GM21786 (cell line): ENCODE measurements around the gene ZFPM1.

Source experiments
- ATAC-seq: cut with Tn5 transposase; IDR thresholded peaks from one replicate; pipeline ENCODE4 v1.9.1; 2021; ENCODE audit not compliant: unreplicated experiment

ZFPM1 gene

DNA sequence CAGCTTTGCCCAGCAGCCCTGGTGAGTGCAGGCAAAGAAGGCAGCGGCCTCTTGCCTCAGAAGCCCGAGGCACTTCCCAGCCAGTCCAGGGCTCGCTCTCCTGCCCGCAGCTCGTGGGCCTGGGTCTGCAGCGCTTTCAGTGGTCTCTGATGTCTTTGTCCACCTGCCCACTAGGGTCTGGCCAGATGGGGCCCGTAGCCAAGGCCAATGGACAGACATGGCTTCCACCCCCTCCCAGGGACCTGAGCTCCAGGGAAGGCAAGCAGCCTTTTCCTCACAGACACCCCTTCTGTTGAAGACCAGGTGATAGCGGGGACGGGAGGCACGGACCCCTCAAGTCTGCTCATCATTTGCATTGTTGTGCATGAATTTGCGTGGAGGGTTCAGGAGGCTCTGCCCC lies 83.4 kb downstream of the ZFPM1 start:
- ATAC-seq, result no peak

DNA sequence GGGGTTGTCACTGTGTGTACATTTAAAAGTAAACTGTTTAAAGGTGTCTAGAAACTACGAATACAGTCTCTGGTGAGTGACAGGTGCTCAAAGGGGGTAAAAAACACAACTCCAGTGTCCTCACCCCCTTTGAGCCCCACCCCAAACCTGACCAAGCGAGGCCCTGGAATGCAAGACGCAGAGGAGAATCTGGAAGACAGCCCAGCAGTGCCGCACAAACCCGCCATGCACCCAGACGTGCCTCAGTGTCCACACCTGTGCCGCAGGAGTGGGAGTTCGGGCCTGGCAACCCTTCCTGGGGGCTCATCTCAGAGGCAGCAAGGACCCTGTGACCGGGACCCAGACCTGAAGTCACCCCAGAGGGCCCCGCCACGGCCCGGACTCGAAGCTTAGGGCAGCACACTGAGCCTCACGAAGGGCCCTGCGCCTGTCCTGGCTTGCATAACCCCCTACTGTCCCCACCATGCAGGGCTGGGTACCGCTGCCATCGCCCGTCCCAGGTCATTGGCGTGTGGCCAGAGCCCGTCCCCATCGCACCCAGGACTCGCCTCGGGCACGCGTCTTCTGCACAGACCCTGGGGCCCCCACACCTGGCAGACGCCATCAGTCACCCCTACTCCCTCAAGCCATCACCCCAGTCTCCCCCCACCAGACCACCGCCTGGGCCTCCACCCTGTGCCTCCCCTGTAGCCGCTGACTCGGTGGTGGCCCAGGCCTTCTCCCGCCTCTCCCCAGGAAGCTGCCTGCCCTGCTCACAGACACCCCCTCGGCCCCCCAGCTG lies 84.1 kb downstream of the ZFPM1 start:
- no peak for ATAC-seq

DNA sequence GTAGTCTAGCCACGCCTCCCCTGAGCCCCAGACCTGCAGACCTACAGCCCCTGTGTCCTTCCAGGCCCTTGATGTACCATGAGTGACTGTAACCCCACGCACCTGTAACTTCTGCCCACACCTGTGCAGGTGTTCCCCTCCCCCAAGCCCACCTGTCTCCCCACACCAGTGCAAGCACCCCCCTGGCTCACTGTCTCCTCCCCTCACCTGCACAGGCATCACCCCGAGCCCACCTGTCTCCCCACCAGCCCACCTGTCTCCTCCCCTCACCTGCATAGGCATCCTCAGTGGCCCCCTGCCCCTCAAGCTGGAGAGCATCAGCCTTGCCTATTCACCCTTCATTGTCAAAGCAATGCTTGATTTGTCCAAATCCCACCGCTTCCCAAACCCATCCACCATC lies 84.8 kb downstream of the ZFPM1 start:
- no peak for ATAC-seq

DNA sequence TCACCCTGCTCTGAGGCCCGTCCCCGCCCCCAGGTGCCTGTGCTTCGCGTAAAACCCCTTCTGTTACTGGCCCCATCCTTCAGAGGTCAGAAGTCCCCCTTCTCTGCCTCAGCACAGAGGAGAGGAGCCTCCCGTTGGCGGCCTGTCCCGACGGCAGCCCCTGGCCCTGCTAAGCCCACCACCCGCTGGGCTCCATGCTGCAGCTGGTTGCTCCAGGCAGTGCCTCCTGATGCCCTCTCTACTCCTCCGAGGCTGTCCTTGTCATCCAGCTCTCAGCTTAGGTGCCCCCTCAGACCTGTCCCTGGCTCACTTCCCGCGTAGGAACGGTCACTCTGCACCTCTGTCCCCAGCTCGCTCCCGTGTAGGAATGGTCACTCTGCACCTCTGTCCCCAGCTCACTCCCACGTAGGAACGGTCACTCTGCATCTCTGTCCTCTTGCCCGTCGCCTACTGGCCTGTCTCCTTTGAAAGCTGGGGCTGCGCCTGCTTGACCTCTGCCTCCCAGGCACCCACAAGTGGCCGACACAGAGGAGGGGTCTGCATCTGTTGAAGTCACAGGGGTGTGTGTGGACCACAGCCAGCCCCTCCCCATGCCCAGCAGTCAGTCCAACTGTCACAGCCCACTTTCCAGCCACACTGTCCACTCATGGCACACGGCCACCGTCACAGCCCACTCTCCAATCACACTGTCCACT lies 85.4 kb downstream of the ZFPM1 start:
- no peak for ATAC-seq

DNA sequence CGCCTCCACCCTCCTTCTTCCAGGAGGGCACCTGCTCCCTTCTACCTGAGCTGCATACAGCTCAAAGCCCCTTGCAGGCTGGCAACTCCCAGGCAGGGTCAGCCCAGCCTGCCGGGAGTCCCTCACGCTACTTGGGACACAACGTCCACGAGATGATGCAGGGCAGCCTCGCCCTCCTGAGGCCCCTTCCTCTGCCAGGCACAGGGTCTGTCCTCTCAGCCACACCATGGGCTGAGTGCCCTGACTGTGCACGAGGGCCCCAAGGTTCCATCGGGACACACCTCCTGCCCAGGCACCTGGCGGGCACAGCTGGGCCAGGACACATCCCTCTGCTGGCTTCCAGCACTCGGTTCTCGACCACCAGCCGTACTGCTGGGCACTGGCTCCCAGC lies 86.2 kb downstream of the ZFPM1 start:
- ATAC-seq, result no peak

DNA sequence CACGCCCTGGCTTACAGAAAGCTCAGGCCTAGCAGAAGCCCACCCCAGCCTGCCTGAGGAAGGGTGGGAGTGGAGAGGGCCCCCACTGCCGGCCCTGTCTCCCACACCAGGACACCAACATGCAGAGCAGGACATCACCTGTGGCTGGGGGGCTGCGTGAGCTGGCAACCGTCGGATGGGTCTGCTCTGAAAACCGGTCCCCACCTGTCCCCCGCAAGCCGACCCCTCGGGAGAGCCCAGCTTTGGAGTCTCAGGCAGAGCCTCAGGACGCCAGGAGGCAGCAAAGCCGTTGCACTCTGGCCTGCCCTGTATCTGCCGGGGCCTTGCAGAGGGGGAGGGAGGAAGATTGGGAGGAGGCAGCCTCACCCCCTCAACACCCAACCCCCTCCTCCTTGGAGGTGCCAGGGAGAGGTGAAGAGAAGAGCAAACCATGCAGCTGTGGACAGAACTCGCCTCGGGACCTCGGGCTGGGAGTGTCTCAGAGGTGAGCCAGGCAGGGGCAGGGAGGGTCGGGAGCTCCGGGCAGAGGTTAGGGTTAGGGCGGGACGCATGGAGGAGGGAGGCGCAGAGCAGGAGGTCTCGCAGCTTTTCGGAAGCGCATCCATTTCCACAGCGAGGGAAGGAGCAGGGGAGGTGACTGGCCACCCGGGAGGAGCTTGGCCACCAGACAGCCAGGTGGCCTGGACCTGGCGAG lies 86.7 kb downstream of the ZFPM1 start:
- ATAC-seq, result no peak

DNA sequence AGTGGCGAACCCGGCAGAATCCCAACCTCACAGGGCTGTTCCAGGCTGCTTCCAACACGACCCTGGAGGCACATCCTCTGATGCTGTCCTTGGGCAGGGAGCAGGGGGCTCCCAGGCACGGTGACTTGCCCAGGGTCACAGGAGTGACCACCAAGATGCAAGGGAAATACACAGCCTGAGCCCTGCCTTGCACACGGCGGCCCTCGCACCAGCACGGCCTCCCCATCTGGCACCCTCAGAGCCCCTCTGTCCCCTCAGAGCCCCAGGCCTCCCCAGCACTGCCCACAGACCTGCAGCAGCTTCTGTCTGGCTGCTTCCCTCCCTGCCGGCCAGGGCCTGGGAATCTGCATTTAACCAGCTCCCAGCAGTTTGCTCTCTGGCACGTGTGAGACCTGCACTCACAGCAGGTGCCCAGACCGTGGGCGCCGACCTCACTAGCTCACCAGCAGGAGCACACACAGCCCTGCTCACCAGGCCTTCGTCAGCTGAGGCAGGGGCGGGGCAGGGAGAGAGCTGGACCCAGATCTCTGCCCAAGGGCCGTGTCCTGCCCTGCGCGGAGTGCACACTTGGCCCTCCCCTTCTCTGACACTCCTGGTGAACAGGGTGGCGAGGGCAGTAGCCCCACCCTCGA lies 87.4 kb downstream of the ZFPM1 start:
- no peak for ATAC-seq

DNA sequence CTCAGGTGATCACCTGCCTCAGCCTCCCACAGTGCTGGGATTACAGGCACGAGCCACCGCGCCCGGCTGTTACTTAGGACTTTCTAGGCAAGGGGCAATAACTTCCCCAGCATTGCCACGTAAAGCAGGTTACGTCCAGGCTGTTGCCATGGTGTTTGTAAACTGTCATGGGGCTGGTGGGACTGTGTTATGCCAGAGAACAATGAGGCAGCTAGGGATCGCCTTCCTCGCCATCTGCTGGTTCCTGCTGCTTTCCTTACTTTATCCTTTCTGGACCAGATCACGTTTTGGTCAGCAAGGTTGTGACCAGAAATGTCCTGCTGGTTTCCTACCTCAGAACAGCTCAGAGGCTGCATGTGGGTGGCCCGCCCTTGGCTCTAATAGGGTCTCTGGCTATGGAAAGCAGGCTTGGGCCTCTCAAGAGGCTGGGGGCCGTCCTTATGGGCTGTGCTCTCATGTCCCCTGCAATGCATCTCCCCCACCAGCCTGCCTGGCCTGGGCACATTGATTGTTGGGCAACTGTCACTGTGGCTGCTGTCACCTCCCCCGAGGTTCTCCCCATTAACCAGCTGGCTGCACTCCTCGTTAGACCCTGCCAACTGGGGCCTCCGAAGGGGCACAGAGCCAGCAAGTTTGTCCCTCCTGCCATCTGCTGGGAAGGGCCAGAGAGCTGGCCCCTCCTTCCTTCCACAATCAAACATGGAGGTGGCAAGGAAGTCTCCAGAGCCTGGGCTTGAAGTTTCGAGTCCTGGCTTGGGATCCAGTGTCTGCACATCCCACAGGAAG lies 88.9 kb downstream of the ZFPM1 start:
- no peak for ATAC-seq

DNA sequence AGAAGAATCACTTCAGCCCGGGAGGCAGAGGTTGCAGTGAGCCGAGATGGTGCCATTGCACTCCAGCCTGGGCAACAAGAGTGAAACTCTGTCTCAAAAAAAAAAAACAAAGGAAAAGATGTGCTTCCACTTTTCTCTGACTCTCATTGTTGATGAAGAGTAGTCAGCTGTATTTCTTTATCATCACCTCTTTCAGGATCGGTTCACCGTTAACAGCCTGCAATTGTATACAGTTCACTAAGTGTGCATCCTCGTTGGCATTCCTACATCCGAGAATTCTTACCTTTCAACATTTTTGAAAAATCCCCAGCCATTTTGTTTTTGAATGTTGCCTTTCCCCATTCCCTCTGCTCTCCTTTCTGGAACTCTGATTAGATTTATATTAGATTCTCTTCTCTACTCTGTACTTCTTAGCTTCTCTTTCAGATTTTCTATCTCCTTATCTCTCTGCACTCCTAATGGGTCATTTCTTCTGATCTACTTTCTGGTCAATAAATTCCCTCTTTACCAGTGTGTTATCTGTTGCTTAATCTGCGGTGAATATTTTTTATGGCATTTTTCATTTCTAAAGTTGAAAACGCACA lies 90.2 kb downstream of the ZFPM1 start:
- ATAC-seq, result no peak

DNA sequence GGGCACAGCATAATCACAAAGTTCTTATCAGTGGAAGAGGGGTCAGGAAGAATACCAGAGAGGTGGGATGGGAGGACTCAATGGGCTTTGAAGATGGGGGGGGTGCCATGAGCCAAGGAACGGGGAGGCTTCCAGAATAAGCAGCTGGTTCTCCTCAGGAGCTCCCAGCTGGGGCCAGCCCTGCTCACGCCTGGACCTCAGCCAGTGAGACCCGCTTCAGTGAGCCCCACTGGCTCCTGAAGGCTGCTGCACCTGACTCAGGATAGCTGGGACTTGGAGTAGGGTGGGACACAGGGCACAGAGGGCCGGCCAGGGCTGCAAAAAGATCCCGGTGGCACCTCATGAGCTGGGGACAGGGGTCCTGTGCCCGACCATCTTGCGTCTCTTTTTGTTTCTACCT lies 92.7 kb downstream of the ZFPM1 start:
- ATAC-seq, result no peak

DNA sequence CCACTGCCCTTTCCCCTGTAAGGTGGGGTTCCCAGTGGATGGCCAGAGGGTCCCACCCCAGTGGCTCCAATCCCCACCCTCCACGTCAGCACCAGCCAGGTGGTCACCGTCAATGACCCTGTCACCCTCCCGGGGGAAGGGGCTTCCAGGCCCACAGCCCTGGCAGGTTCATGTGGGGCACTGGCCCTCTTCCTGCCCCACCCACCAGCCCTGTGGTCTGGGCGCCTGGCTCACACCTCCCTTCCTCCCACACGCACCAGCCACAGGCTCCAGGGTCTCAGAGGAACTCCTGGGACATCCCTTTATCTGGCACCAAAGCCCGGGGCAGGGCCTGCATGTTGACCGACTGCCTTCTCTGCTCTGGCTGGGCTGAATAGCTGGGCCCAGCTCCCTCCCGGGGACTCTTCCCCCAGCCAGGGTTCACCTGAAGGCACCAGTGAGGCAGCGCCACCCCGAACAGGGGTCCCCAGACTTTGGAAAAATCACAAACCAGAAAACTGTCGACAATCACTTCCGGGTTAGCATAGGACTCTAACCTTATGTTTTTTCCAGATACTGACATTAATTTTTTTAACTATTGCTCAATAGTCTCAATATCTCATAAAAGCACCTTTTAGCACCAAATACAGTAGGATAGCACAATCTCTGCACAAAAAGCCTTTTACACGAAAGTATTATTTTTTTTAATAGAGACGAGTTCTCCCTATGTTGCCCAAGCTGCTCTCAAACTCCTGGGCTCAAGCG lies 95.2 kb downstream of the ZFPM1 start:
- ATAC-seq, result no peak

DNA sequence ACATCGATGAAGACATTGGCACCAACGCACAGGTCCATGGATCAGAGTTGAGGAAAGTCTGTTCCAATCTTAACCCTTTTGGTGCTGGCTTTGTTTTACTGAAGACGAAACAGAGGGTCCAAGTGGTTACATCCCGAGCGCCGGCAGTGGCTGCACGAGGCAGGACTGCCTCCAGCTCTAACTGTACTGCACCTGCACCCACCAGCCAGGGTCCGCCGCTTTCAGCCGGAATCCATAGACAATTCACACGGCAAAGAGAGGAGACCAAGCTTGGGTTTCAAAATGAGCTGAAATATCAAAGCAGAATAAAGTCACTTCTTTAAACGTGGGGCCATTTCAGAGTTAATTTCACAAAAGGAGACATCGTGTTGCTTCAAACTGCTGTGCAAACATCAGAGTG lies 95.9 kb downstream of the ZFPM1 start:
- no peak for ATAC-seq

DNA sequence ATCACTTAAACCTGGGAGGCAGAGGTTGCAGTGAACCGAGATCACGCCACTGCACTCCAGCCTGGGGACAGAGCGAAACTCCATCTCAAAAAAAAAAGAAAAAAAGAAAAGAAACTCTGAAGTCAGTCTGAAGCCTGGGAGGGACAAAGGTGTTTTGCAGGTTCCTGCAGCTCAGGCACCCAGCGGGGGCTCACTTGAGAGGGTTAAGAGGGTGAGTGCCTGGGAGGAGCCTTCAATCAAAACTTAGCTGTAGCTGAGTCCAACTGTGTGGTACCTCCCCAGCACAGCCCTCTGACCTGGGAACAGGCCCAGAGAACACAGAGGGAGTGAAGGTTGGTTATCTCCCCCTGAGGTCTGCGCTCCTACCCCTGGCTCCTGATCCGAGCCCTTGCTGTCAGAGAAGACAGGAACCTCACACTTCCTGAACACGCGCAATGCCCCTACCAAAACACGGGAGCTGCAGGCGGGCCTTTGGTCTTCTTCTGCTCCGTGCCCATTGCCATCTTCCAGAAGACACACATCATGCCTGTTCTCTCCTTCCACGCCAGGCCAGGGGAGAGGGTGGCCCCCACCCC lies 96.7 kb downstream of the ZFPM1 start:
- ATAC-seq, result no peak

DNA sequence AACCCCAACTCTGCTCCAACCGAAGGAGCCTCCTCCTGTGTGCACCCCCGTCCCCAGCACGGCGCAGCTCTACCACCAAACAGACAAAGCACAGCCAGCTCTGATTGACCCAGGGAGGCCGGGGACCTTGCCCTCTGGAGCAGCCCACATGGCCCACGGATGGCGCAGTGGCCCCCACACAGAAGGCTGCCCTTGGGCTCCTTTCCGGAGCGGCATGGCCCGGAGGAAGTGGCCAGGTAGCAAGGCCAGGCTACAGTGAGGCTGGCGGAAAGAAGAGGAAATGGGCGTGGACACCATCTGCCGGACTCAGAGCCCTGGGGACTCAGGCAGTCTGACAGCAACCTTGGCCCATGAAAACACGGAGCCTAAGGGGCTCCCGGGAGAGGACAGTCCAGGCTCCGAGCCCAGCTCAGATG lies 97.2 kb downstream of the ZFPM1 start:
- ATAC-seq, result no peak

DNA sequence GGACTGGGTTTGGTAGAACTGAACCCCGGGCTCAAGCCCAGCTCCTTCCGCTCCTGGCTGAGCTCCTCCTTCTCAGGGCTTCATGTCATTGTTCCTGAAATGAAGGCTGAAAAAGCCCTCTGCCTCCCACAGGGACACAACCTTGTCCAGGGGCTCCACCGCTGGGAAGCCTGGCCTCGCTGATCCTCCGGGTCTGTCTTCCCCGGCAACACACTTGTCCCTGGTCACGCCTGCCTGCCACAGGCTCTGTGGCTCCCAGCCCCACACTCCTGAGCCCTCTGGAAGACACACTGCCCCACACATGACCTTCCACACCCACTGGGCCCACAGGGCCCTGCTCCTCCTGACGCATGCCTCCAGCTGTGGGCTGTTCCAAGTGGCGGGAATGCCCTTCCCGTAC lies 99.1 kb downstream of the ZFPM1 start:
- ATAC-seq, result no peak

DNA sequence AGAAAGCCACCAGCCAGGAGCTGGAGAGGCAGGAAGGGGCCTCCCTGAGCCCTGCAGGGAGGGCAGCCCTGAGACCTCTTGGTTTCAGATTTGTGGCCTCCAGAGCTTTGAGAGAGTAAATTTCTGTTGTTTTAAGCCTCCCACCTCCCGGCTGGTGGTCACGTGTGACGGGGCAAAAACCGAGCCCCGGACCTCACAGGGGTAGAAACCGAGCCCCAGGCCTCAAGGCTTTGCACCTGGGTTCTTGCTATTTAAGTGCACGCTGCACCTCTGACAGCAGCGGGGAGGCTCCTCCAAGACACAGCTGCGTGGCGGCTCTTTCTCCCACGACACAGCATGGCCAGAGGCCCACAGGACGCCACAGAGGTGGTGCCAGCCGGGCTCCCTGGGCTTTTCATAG lies 99.7 kb downstream of the ZFPM1 start:
- ATAC-seq, result no peak

DNA sequence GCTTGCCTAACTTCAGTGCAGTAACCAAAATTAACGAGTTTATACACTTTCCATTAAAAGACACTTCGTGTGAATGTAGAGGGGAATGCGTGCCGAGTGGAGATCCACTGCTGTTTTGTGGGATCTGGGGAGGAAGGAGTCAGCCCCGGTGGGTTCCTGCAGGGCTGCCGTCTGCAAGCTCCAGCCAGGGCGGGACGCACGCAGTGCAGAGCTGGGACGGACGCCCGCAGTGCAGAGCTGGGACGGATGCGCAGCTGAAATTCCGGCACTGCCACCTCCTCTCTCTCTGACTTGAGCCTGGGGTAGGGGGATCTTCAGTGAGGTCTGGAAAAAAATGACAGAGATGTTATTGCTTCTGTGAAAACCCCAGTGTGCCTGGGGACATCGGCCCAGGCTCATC lies 100.7 kb downstream of the ZFPM1 start:
- ATAC-seq, result no peak

DNA sequence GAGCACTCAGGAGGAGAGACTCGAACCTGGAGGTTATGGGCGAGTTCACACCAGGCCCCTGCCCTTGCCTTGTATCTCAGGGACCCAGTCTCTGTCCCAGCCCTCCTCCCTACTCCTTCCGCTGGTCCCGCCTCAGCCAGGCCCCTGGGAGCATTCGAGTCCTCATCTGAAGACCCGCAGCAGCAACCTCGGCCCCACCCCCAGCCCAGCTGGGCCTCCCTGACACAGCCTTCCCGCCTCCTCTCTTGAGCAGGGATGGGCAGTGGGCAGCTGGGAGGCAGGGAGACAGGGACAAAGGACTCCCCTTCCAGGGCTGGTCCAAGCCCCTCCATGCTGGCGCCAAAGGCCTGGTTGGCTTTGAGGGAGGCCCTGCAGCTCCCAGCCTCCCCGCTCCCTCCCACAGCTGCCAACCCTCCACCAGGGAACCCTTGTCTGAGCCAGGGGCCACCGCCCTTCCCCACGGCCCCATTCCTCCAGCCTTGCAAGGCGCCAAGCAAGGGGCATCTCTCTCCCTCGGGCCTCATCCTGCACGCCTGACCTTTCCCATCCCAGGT lies 101.7 kb downstream of the ZFPM1 start:
- ATAC-seq, result no peak

DNA sequence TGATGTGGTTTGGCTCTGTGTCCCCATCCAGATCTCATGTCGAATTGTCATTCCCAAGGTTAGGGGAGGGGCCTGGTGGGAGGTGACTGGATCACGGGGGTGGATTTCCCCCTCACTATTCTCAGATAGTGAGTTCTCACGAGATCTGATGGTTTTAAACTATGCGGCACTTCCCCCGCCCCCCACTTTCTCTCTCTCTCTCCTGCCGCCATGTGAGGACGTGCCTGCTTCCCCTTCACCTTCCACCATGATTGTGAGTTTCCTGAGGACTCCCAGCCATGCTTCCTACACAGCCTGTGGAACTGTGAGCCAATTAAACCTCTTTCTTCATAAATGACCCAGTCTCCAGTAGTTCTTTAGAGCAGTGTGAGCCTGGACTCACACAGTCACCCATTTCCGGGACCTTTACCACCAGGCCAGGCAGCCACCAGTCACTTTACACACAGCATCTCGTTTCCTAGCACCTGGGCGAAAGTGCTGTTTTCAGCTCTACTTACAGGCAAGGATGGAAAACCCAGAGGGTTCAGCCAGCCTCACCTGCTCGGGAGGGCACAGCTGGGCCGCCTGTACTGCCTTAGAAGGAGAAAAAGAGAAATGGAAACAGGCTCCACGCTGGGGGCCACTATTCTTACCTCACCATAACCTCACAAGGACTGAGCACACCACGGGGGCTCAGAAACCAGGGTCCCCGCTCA lies 103.4 kb downstream of the ZFPM1 start:
- no peak for ATAC-seq
